ENCODE data around the gene PKP3. TPM values are rescaled to one million over a fixed set of nuclear protein-coding genes. Genes with fewer than 3 reads are reported as not detected.

PKP3 gene
- total and polyA plus RNA-seq, 2 donors, result 7.7 to 26.5 TPM

- Histone ChIP-seq H3K4me3 (ENCODE audit: low read length in 2 of 2) (no peak overlapping the region), H3K27me3 (ENCODE audit: control insufficient read depth in 2 of 2, insufficient read depth in 1 of 2, low read length in 1 of 2) (peaks cover 17 to 24% of the 10 kb centered on the region in 2 donors), H3K27ac (ENCODE audit: low read depth in 1 of 2, low read length in 1 of 2) (no peak overlapping the region), H3K4me1 (ENCODE audit: control insufficient read depth in 2 of 2, insufficient read depth in 2 of 2, low read length in 2 of 2) (peaks cover 0 to 16% of the 10 kb centered on the region in 2 donors), H3K36me3 (ENCODE audit: control insufficient read depth in 2 of 2, insufficient read depth in 2 of 2, low read length in 1 of 2) (no peaks in the 10 kb centered on the region), H3K9me3 (ENCODE audit: control insufficient read depth in 2 of 2, insufficient read depth in 1 of 2, low read length in 1 of 2) (peaks cover 0 to 24% of the 10 kb centered on the region in 2 donors)
- DNase-seq (ENCODE audit: low read depth in 6 of 9, low spot score in 9 of 9), result no peak
- WGBS, result 97% methylated on average over 41 of the region's 41 CpGs
Observed at GRCh38 chr11:375065-376025, 18.7 kb upstream of the PKP3 start.

DNA sequence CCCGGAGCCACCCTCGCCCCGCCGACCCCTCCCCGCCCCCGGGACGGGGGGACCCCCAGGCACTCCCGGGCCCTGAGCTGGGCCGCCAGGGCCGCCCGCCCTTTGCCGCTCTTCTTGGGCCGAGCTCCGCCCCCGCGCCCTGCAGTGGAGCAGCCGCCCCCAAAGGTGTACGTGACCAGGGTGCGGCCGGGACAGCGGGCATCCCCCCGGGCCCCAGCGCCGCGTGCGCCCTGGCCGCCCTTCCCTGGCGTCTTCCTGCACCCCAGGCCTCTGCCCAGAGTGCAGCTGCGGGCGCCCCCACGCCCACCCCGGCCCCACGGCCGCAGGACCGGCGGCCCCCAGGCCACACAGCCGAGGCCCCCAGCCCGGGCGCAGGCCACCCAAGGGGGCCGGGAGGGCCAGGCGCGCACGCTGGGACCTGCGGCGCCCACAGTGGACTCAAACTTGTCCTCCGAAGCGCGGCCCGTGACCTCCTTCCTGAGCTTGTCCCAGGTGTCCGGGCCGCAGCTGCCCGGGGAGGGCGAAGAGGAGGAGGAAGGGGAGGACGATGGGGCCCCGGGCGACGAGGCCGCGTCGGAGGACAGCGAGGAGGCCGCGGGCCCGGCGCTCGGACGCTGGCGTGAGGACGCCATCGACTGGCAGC lies 17.4 kb upstream of the PKP3 start:
- Histone ChIP-seq H3K27ac (ENCODE audit: low read depth in 1 of 2, low read length in 1 of 2) (no peak overlapping the region), H3K9me3 (ENCODE audit: control insufficient read depth in 2 of 2, insufficient read depth in 1 of 2, low read length in 1 of 2) (peaks cover 0 to 31% of the 10 kb centered on the region in 2 donors), H3K4me3 (ENCODE audit: low read length in 2 of 2) (no peak overlapping the region), H3K27me3 (ENCODE audit: control insufficient read depth in 2 of 2, insufficient read depth in 1 of 2, low read length in 1 of 2) (peaks cover 5 to 12% of the 10 kb centered on the region in 2 donors), H3K36me3 (ENCODE audit: control insufficient read depth in 2 of 2, insufficient read depth in 2 of 2, low read length in 1 of 2) (no peaks in the 10 kb centered on the region), H3K4me1 (ENCODE audit: control insufficient read depth in 2 of 2, insufficient read depth in 2 of 2, low read length in 2 of 2) (peaks cover 0 to 4% of the 10 kb centered on the region in 2 donors)
- no peak for DNase-seq (ENCODE audit: low read depth in 6 of 9, low spot score in 9 of 9)
- 98% methylated on average over 70 of the region's 70 CpGs for WGBS

DNA sequence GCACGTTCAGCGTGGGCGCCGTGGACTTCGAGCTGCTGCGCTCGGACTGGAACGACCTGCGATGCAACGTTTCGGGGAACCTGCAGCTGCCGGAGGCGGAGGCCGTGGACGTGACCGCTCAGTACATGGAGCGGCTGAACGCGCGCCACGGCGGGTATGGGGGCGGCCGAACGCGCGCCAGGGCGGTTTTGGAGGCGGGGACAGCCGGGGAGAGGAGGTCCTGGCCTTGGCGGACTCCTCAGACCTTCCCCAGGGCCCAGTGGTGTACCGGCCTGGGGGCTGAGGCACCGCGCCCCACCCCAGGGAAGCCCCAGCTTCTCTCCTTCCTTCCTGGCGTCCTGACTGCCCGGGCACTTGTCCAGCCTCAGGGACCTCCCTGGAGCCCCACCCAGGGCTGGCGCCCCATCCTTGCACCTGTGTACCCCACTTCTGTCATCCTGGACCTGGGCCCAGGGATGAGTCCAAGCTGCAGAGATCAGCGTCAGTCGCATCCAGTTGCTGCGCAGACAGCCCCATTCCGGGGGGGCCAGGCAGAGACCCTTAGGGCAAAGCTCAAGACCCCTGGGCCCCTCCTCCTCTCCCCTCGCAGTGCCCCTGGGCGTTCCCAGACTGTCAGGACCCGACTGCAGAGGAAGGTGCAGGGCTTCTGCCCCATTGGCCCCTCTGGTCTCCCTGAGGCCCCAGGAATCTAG lies 16.7 kb upstream of the PKP3 start:
- 95% methylated on average over 44 of the region's 44 CpGs for WGBS
- no peak for DNase-seq (ENCODE audit: low read depth in 6 of 9, low spot score in 9 of 9)
- H3K27me3 ChIP-seq (ENCODE audit: control insufficient read depth in 2 of 2, insufficient read depth in 1 of 2, low read length in 1 of 2), result peaks cover 0 to 8% of the 10 kb centered on the region in 2 donors
- peaks cover 0 to 31% of the 10 kb centered on the region in 2 donors for H3K9me3 ChIP-seq (ENCODE audit: control insufficient read depth in 2 of 2, insufficient read depth in 1 of 2, low read length in 1 of 2)
- no peak overlapping the region for H3K27ac ChIP-seq (ENCODE audit: low read depth in 1 of 2, low read length in 1 of 2)
- H3K4me3 ChIP-seq (ENCODE audit: low read length in 2 of 2), result no peak overlapping the region
- peaks cover 0 to 7% of the 10 kb centered on the region in 2 donors for H3K4me1 ChIP-seq (ENCODE audit: control insufficient read depth in 2 of 2, insufficient read depth in 2 of 2, low read length in 2 of 2)
- H3K36me3 ChIP-seq (ENCODE audit: control insufficient read depth in 2 of 2, insufficient read depth in 2 of 2, low read length in 1 of 2), result no peaks in the 10 kb centered on the region

DNA sequence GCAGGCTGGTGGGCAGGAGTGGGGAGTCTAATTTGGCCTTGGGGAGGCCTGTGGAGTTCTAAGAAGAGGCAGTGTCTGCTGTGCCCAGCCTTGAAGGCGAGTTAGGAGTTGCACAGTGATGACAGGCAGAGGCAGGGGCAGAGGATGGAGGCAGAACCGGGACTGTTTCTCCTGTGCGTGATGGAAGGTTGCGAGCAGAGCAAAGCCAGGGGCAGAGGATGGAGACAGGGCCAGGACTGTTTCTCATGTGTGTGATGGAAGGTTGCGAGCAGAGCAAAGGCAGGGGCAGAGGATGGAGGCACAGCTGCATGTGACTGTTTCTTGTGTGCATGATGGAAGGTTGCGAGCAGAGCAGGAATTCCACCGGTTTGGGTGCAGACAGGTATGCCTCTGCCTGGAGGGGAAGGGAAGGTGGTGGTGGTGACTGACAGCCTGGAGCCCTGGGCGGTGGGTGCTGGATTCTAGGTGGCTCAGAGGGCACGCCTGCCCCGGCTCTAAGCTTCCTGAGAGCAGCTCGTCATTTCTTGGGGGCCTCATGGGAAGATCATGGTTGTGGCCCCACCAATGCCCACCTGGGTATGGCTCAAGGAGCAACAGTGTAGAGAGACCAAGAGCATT lies 16.0 kb upstream of the PKP3 start:
- peaks cover 0 to 31% of the 10 kb centered on the region in 2 donors for H3K9me3 ChIP-seq (ENCODE audit: control insufficient read depth in 2 of 2, insufficient read depth in 1 of 2, low read length in 1 of 2)
- DNase-seq (ENCODE audit: low read depth in 6 of 9, low spot score in 9 of 9), result no peak
- WGBS, result 91% methylated on average over 11 of the region's 11 CpGs
- H3K27me3 ChIP-seq (ENCODE audit: control insufficient read depth in 2 of 2, insufficient read depth in 1 of 2, low read length in 1 of 2), result peaks cover 0 to 8% of the 10 kb centered on the region in 2 donors
- H3K36me3 ChIP-seq (ENCODE audit: control insufficient read depth in 2 of 2, insufficient read depth in 2 of 2, low read length in 1 of 2), result no peaks in the 10 kb centered on the region
- peaks cover 0 to 11% of the 10 kb centered on the region in 2 donors for H3K4me1 ChIP-seq (ENCODE audit: control insufficient read depth in 2 of 2, insufficient read depth in 2 of 2, low read length in 2 of 2)
- no peak overlapping the region for H3K4me3 ChIP-seq (ENCODE audit: low read length in 2 of 2)
- H3K27ac ChIP-seq (ENCODE audit: low read depth in 1 of 2, low read length in 1 of 2), result no peak overlapping the region

DNA sequence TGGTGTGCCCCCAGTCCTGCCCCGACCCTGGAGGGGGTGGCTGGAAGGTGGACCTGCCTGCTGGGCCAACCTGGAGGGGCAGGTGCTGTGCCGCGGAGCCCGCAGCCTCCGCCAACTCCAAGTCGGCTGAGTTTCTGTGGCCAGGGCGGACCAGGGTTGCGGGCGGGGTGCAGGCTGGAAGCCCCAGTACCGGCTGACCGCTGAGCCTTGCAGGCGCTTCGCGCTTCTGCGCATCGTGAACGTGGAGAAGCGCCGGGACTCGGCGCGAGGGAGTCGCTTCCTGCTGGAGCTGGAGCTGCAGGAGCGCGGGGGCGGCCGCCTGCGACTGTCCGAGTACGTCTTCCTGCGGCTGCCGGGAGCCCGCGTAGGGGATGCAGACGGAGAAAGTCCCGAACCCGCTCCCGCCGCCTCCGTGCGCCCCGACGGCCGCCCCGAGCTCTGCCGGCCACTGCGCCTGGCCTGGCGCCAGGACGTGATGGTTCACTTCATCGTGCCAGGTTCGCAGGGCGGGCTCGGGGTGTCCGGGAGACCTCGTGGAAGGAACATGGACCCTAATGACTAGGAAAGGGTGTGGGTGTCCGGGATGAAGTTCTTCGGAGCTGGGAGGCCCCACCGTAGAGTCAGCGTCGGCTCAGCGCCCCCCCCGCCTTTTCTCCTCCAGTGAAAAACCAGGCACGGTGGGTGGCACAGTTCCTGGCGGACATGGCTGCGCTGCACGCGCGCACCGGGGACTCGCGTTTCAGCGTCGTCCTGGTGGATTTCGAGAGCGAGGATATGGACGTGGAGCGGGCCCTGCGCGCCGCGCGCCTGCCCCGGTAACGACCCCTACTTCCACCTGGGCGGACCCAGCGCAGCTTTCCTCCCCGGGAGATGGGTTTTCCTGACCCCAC lies 14.6 kb upstream of the PKP3 start:
- Histone ChIP-seq H3K4me1 (ENCODE audit: control insufficient read depth in 2 of 2, insufficient read depth in 2 of 2, low read length in 2 of 2) (peaks cover 0 to 11% of the 10 kb centered on the region in 2 donors), H3K36me3 (ENCODE audit: control insufficient read depth in 2 of 2, insufficient read depth in 2 of 2, low read length in 1 of 2) (no peaks in the 10 kb centered on the region), H3K27ac (ENCODE audit: low read depth in 1 of 2, low read length in 1 of 2) (no peak overlapping the region), H3K9me3 (ENCODE audit: control insufficient read depth in 2 of 2, insufficient read depth in 1 of 2, low read length in 1 of 2) (peaks cover 0 to 24% of the 10 kb centered on the region in 2 donors), H3K27me3 (ENCODE audit: control insufficient read depth in 2 of 2, insufficient read depth in 1 of 2, low read length in 1 of 2) (peaks cover 0 to 8% of the 10 kb centered on the region in 2 donors), H3K4me3 (ENCODE audit: low read length in 2 of 2) (no peak overlapping the region)
- WGBS, result 95% methylated on average over 87 of the region's 87 CpGs
- DNase-seq (ENCODE audit: low read depth in 6 of 9, low spot score in 9 of 9), result no peak

GRCh38 chr11:380095-380480 lies 13.9 kb upstream of the PKP3 start:
- peaks cover 0 to 23% of the 10 kb centered on the region in 2 donors for H3K9me3 ChIP-seq (ENCODE audit: control insufficient read depth in 2 of 2, insufficient read depth in 1 of 2, low read length in 1 of 2)
- 97% methylated on average over 35 of the region's 35 CpGs for WGBS
- H3K4me1 ChIP-seq (ENCODE audit: control insufficient read depth in 2 of 2, insufficient read depth in 2 of 2, low read length in 2 of 2), result peaks cover 0 to 11% of the 10 kb centered on the region in 2 donors
- DNase-seq (ENCODE audit: low read depth in 6 of 9, low spot score in 9 of 9), result no peak
- H3K27ac ChIP-seq (ENCODE audit: low read depth in 1 of 2, low read length in 1 of 2), result no peak overlapping the region
- H3K27me3 ChIP-seq (ENCODE audit: control insufficient read depth in 2 of 2, insufficient read depth in 1 of 2, low read length in 1 of 2), result peaks cover 0 to 8% of the 10 kb centered on the region in 2 donors
- H3K4me3 ChIP-seq (ENCODE audit: low read length in 2 of 2), result no peak overlapping the region
- H3K36me3 ChIP-seq (ENCODE audit: control insufficient read depth in 2 of 2, insufficient read depth in 2 of 2, low read length in 1 of 2), result no peaks in the 10 kb centered on the region

DNA sequence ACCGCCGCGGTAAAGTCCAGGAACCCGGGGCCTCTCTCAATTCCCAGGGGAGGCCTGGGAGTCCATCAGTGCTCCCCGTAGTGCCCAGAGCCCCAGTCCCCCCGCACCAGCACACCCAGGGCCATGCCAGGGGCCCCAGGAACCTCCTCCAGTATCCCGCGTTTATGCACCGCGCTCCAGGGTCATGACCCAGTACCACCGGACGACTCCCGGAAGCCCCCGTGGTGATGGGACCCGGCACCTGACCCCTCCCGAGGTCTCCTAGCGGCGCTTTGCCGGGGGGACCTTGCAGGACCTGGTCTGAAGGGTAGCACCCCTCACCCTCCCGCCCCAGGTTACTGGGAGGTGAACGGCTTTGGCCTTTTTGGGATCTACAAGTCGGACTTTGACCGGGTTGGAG lies 13.5 kb upstream of the PKP3 start:
- peaks cover 0 to 8% of the 10 kb centered on the region in 2 donors for H3K27me3 ChIP-seq (ENCODE audit: control insufficient read depth in 2 of 2, insufficient read depth in 1 of 2, low read length in 1 of 2)
- no peak overlapping the region for H3K27ac ChIP-seq (ENCODE audit: low read depth in 1 of 2, low read length in 1 of 2)
- H3K9me3 ChIP-seq (ENCODE audit: control insufficient read depth in 2 of 2, insufficient read depth in 1 of 2, low read length in 1 of 2), result peaks cover 0 to 20% of the 10 kb centered on the region in 2 donors
- 99% methylated on average over 23 of the region's 23 CpGs for WGBS
- no peak overlapping the region for H3K4me3 ChIP-seq (ENCODE audit: low read length in 2 of 2)
- no peak for DNase-seq (ENCODE audit: low read depth in 6 of 9, low spot score in 9 of 9)
- H3K36me3 ChIP-seq (ENCODE audit: control insufficient read depth in 2 of 2, insufficient read depth in 2 of 2, low read length in 1 of 2), result no peaks in the 10 kb centered on the region
- H3K4me1 ChIP-seq (ENCODE audit: control insufficient read depth in 2 of 2, insufficient read depth in 2 of 2, low read length in 2 of 2), result peaks cover 0 to 11% of the 10 kb centered on the region in 2 donors

GRCh38 chr11:380996-381395 lies 13.0 kb upstream of the PKP3 start:
- peaks cover under 1 to 20% of the 10 kb centered on the region in 2 donors for H3K9me3 ChIP-seq (ENCODE audit: control insufficient read depth in 2 of 2, insufficient read depth in 1 of 2, low read length in 1 of 2)
- no peak for DNase-seq (ENCODE audit: low read depth in 6 of 9, low spot score in 9 of 9)
- peaks cover 0 to 11% of the 10 kb centered on the region in 2 donors for H3K4me1 ChIP-seq (ENCODE audit: control insufficient read depth in 2 of 2, insufficient read depth in 2 of 2, low read length in 2 of 2)
- no peak overlapping the region for H3K27ac ChIP-seq (ENCODE audit: low read depth in 1 of 2, low read length in 1 of 2)
- H3K36me3 ChIP-seq (ENCODE audit: control insufficient read depth in 2 of 2, insufficient read depth in 2 of 2, low read length in 1 of 2), result no peaks in the 10 kb centered on the region
- 97% methylated on average over 14 of the region's 14 CpGs for WGBS
- no peak overlapping the region for H3K4me3 ChIP-seq (ENCODE audit: low read length in 2 of 2)
- H3K27me3 ChIP-seq (ENCODE audit: control insufficient read depth in 2 of 2, insufficient read depth in 1 of 2, low read length in 1 of 2), result peaks cover 0 to 8% of the 10 kb centered on the region in 2 donors
